Measurements from ENCODE around the gene BCL2L15.

- TF ChIP-seq CTCF (IDR thresholded peaks at IDR 0.05): no peak
- no peak for TF ChIP-seq POLR2A (IDR thresholded peaks at IDR 0.05)
These were observed 46.6 kb upstream of the BCL2L15 start for GRCh38 chr1:113934006-113934405.
